GM23338 (cell line): Measurements from ENCODE around the gene CPSF4L. TPM values are rescaled to one million over a fixed set of nuclear protein-coding genes. Genes with fewer than 3 reads are reported as not detected.

Experiments
- ATAC-seq: fragments of 200-7000 bp; cut with Tn5 transposase; 3 replicates; pipeline ENCODE4 v1.9.1; 2020
- DNase-seq: peaks from one replicate; pipeline ENCODE4 v3.0.0-alpha.2; 2015; ENCODE audit warnings: low spot score
- H2AFZ ChIP-seq: fragments of 200-600 bp; sonication (generic); 2 replicates; pipeline ENCODE4 v1.8.0; 2016; ENCODE audit warnings: antibody characterized with exemption, mild to moderate bottlenecking, moderate library complexity
- H3F3A ChIP-seq: fragments of 200-600 bp; sonication (generic); replicated peaks from 2 replicates; pipeline ENCODE4 v1.8.0; 2017; ENCODE audit warnings: antibody characterized with exemption, mixed run types, low read depth
- H3K27ac ChIP-seq: fragments of 200-600 bp; sonication (generic); 2 replicates; pipeline ENCODE4 v1.6.1; 2016; ENCODE audit warnings: low read depth
- H3K27me3 ChIP-seq: fragments of 200-600 bp; sonication (generic); 2 replicates; pipeline ENCODE4 v1.8.0; 2016; ENCODE audit warnings: mild to moderate bottlenecking, mixed run types, moderate library complexity; ENCODE audit not compliant: insufficient read depth
- H3K36me3 ChIP-seq: fragments of 200-600 bp; sonication (generic); 2 replicates; pipeline ENCODE4 v1.8.0; 2016; ENCODE audit warnings: mild to moderate bottlenecking; ENCODE audit not compliant: insufficient read depth
- H3K4me1 ChIP-seq: fragments of 200-600 bp; sonication (generic); 2 replicates; pipeline ENCODE4 v1.8.0; 2016; ENCODE audit warnings: mild to moderate bottlenecking, moderate library complexity; ENCODE audit not compliant: insufficient read depth
- H3K4me2 ChIP-seq: fragments of 200-600 bp; sonication (generic); 2 replicates; pipeline ENCODE4 v1.7.1; 2017; ENCODE audit warnings: mixed run types
- H3K4me3 ChIP-seq: fragments of 200-600 bp; sonication (generic); 2 replicates; pipeline ENCODE4 v1.6.1; 2016; ENCODE audit warnings: mixed run types
- H3K79me2 ChIP-seq: fragments of 200-600 bp; sonication (generic); replicated peaks from 2 replicates; pipeline ENCODE4 v1.8.0; 2017; ENCODE audit warnings: mild to moderate bottlenecking; ENCODE audit not compliant: insufficient read depth
- H3K9me2 ChIP-seq: fragments of 200-600 bp; sonication (generic); 2 replicates; pipeline ENCODE4 v1.8.0; 2017; ENCODE audit not compliant: insufficient read depth
- H4K20me1 ChIP-seq: fragments of 200-600 bp; sonication (generic); replicated peaks from 2 replicates; pipeline ENCODE4 v1.8.0; 2017; ENCODE audit warnings: mild to moderate bottlenecking; ENCODE audit not compliant: insufficient read depth
- H3K27ac Mint-ChIP-seq: 2 replicates; pipeline ENCODE4 v1.8.0; 2020; ENCODE audit warnings: inconsistent platforms, mild to moderate bottlenecking, moderate library complexity, mixed read lengths
- H3K27me3 Mint-ChIP-seq: 3 replicates; pipeline ENCODE4 v1.8.0; 2022; ENCODE audit warnings: low read depth, mild to moderate bottlenecking, moderate library complexity, mixed read lengths, inconsistent platforms; ENCODE audit not compliant: insufficient read depth, poor library complexity
- H3K36me3 Mint-ChIP-seq: 3 replicates; pipeline ENCODE4 v1.8.0; 2021; ENCODE audit warnings: low read depth, mild to moderate bottlenecking, inconsistent platforms, moderate library complexity, mixed read lengths
- H3K4me1 Mint-ChIP-seq: 3 replicates; pipeline ENCODE4 v1.8.0; 2020; ENCODE audit warnings: mild to moderate bottlenecking, inconsistent platforms, mixed read lengths
- H3K4me3 Mint-ChIP-seq: 3 replicates; pipeline ENCODE4 v1.8.0; 2021; ENCODE audit warnings: moderate library complexity, mild to moderate bottlenecking, inconsistent platforms, mixed read lengths
- H3K9me3 Mint-ChIP-seq: 3 replicates; pipeline ENCODE4 v1.8.0; 2020; ENCODE audit warnings: moderate library complexity, mild to moderate bottlenecking, inconsistent platforms, mixed read lengths
- EZH2 ChIP-seq: fragments of 200-600 bp; sonication (generic); IDR thresholded peaks from one replicate; pipeline ENCODE4 v1.8.0; 2017; ENCODE audit warnings: antibody characterized with exemption, mild to moderate bottlenecking, low read depth; ENCODE audit not compliant: unreplicated experiment
- EZH2phosphoT487 ChIP-seq: fragments of 200-600 bp; sonication (generic); IDR thresholded peaks from one replicate; pipeline ENCODE4 v1.8.1; 2018; ENCODE audit warnings: antibody characterized with exemption; ENCODE audit not compliant: unreplicated experiment
- JUNB ChIP-seq: IDR thresholded peaks from one replicate; pipeline ENCODE4 v1.6.1; 2016; ENCODE audit warnings: antibody characterized with exemption; ENCODE audit not compliant: unreplicated experiment
- NANOG ChIP-seq: IDR thresholded peaks from 2 replicates; pipeline ENCODE4 v1.6.1; 2016; ENCODE audit warnings: antibody characterized with exemption, borderline replicate concordance
- POLR2AphosphoS5 ChIP-seq: IDR thresholded peaks from 2 replicates; pipeline ENCODE4 v1.6.1; 2016; ENCODE audit warnings: antibody characterized with exemption, low read depth
- STAT1 ChIP-seq: IDR thresholded peaks from one replicate; pipeline ENCODE4 v1.6.1; 2016; ENCODE audit warnings: antibody characterized with exemption; ENCODE audit not compliant: unreplicated experiment
- ZNF114 ChIP-seq: fragments of 250-450 bp; sonication (Bioruptor Pico); IDR thresholded peaks from 2 replicates; pipeline ENCODE4 v1.5.0; 2020; ENCODE audit warnings: mild to moderate bottlenecking, moderate library complexity
- ZNF331 ChIP-seq: fragments of 250-450 bp; sonication (Bioruptor Pico); IDR thresholded peaks from 2 replicates; pipeline ENCODE4 v1.5.0; 2020; ENCODE audit warnings: low read depth, mild to moderate bottlenecking, moderate library complexity
- polyA plus RNA-seq: library from polyadenylated mRNA; unstranded; fragments of >200 nt; fragmentation: Nextera tagmentation; extraction: Ambion mirVana; gene quantifications from 2 replicates; pipeline ENCODE4 v1.2.1, GENCODE V29; 2016
- total RNA-seq: library from RNA; depleted of rRNA; stranded (reverse); fragments of >200 nt; shearing (Covaris generic); gene quantifications from 2 replicates; pipeline ENCODE4 v1.2.3, GENCODE V29; 2014
- TF ChIP-seq, protein P1 (sequence below): fragments of 250-450 bp; sonication (Bioruptor Pico); IDR thresholded peaks from 2 replicates; pipeline ENCODE4 v1.5.0; 2020; ENCODE audit warnings: mild to moderate bottlenecking, moderate library complexity
- TF ChIP-seq, protein P2 (sequence below): IDR thresholded peaks from 2 replicates; pipeline ENCODE4 v1.6.1; 2016; ENCODE audit warnings: antibody characterized with exemption
- TF ChIP-seq, protein P3 (sequence below), 2 experiments: fragments of 200-600 bp in 1 of 2; sonication (generic) in 1 of 2; conservative IDR thresholded peaks; 2 replicates each; pipeline versions ENCODE4 v1.5.1 to v1.6.1; 2016 to 2017; ENCODE audit warnings: antibody characterized with exemption in 2 of 2, low read depth in 2 of 2, mild to moderate bottlenecking in 2 of 2, moderate library complexity in 1 of 2

Gene CPSF4L
- total and polyA plus RNA-seq, 2 experiments from 2014 or later = not detected

DNA sequence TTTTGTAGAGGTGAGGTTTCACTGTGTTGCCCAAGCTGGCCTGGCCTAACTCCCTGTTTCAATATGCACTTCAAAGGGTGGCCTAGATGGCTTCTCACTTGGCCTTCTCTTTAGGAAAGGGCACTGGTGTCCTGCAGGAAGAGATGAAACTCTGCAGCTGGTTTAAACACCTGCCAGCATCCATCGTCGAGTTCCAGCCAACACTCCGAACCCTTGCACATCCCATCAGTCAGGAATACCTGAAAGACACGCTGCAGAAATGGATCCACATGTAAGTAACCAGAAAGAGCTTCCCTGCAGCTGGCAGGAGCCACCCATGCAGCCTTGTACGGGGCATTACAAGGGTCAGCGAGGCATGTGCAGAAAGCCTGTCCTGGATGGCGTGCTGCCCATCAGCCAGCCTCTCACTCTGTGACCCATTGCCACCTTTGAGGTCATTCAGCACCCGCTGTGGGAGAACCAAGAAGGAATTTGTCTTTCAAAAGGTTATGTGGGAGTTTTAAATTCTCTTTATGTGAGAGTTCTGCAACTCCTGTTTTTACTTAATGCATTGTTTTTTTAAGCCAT lies 61.8 kb downstream of the CPSF4L start:
- peaks cover 56% of the 10 kb centered on the region for H3K36me3 ChIP-seq
- peaks cover 75% of the 10 kb centered on the region for H3K36me3 Mint-ChIP-seq
- no peaks in the 10 kb centered on the region for H3K27me3 ChIP-seq

More for the DNA sequence above, 61.8 kb downstream of the CPSF4L start:
- TF ChIP-seq, protein P1, sequence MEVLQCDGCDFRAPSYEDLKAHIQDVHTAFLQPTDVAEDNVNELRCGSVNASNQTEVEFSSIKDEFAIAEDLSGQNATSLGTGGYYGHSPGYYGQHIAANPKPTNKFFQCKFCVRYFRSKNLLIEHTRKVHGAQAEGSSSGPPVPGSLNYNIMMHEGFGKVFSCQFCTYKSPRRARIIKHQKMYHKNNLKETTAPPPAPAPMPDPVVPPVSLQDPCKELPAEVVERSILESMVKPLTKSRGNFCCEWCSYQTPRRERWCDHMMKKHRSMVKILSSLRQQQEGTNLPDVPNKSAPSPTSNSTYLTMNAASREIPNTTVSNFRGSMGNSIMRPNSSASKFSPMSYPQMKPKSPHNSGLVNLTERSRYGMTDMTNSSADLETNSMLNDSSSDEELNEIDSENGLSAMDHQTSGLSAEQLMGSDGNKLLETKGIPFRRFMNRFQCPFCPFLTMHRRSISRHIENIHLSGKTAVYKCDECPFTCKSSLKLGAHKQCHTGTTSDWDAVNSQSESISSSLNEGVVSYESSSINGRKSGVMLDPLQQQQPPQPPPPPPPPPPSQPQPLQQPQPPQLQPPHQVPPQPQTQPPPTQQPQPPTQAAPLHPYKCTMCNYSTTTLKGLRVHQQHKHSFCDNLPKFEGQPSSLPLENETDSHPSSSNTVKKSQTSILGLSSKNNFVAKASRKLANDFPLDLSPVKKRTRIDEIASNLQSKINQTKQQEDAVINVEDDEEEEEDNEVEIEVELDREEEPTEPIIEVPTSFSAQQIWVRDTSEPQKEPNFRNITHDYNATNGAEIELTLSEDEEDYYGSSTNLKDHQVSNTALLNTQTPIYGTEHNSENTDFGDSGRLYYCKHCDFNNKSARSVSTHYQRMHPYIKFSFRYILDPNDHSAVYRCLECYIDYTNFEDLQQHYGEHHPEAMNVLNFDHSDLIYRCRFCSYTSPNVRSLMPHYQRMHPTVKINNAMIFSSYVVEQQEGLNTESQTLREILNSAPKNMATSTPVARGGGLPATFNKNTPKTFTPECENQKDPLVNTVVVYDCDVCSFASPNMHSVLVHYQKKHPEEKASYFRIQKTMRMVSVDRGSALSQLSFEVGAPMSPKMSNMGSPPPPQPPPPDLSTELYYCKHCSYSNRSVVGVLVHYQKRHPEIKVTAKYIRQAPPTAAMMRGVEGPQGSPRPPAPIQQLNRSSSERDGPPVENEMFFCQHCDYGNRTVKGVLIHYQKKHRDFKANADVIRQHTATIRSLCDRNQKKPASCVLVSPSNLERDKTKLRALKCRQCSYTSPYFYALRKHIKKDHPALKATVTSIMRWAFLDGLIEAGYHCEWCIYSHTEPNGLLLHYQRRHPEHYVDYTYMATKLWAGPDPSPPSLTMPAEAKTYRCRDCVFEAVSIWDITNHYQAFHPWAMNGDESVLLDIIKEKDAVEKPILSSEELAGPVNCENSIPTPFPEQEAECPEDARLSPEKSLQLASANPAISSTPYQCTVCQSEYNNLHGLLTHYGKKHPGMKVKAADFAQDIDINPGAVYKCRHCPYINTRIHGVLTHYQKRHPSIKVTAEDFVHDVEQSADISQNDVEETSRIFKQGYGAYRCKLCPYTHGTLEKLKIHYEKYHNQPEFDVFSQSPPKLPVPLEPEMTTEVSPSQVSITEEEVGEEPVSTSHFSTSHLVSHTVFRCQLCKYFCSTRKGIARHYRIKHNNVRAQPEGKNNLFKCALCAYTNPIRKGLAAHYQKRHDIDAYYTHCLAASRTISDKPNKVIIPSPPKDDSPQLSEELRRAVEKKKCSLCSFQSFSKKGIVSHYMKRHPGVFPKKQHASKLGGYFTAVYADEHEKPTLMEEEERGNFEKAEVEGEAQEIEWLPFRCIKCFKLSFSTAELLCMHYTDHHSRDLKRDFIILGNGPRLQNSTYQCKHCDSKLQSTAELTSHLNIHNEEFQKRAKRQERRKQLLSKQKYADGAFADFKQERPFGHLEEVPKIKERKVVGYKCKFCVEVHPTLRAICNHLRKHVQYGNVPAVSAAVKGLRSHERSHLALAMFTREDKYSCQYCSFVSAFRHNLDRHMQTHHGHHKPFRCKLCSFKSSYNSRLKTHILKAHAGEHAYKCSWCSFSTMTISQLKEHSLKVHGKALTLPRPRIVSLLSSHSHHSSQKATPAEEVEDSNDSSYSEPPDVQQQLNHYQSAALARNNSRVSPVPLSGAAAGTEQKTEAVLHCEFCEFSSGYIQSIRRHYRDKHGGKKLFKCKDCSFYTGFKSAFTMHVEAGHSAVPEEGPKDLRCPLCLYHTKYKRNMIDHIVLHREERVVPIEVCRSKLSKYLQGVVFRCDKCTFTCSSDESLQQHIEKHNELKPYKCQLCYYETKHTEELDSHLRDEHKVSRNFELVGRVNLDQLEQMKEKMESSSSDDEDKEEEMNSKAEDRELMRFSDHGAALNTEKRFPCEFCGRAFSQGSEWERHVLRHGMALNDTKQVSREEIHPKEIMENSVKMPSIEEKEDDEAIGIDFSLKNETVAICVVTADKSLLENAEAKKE (CRISPR knock-in tag) = no peak
- no peak for TF ChIP-seq JUNB
- TF ChIP-seq EZH2 = no peak
- TF ChIP-seq NANOG = no peak
- no peak for TF ChIP-seq ZNF114 (CRISPR knock-in tag)
- no peak for TF ChIP-seq ZNF331 (CRISPR knock-in tag)
- no peak for TF ChIP-seq EZH2phosphoT487
- TF ChIP-seq, protein P2, sequence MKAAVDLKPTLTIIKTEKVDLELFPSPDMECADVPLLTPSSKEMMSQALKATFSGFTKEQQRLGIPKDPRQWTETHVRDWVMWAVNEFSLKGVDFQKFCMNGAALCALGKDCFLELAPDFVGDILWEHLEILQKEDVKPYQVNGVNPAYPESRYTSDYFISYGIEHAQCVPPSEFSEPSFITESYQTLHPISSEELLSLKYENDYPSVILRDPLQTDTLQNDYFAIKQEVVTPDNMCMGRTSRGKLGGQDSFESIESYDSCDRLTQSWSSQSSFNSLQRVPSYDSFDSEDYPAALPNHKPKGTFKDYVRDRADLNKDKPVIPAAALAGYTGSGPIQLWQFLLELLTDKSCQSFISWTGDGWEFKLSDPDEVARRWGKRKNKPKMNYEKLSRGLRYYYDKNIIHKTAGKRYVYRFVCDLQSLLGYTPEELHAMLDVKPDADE = no peak
- TF ChIP-seq POLR2AphosphoS5 = no peak
- no peak for TF ChIP-seq STAT1
- TF ChIP-seq, protein P3, sequence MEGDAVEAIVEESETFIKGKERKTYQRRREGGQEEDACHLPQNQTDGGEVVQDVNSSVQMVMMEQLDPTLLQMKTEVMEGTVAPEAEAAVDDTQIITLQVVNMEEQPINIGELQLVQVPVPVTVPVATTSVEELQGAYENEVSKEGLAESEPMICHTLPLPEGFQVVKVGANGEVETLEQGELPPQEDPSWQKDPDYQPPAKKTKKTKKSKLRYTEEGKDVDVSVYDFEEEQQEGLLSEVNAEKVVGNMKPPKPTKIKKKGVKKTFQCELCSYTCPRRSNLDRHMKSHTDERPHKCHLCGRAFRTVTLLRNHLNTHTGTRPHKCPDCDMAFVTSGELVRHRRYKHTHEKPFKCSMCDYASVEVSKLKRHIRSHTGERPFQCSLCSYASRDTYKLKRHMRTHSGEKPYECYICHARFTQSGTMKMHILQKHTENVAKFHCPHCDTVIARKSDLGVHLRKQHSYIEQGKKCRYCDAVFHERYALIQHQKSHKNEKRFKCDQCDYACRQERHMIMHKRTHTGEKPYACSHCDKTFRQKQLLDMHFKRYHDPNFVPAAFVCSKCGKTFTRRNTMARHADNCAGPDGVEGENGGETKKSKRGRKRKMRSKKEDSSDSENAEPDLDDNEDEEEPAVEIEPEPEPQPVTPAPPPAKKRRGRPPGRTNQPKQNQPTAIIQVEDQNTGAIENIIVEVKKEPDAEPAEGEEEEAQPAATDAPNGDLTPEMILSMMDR (conservative IDR thresholded peaks at IDR 0.05; ENCODE audit: low read depth in 2 of 2) = no peak
- Mint-ChIP-seq H3K4me1 (peaks cover 5% of the 10 kb centered on the region; the same call in 2 of the 3 replicates), H3K27ac (no peak overlapping the region), H3K27me3 (peaks cover 13% of the 10 kb centered on the region), H3K9me3 (no peaks in the 10 kb centered on the region; the same call in 2 of the 3 replicates), H3K4me3 (no peak overlapping the region)
- DNase-seq = no peak
- H4K20me1 ChIP-seq = peaks cover 13% of the 10 kb centered on the region
- H3K4me3 ChIP-seq = no peak overlapping the region
- H3F3A ChIP-seq = 0 out of 2 replicates have a peak, but pooled peaks cover 2% of the 10 kb centered on the region
- H3K4me1 ChIP-seq = no peaks in the 10 kb centered on the region
- no peak overlapping the region for H3K27ac ChIP-seq
- H3K79me2 ChIP-seq = no peaks in the 10 kb centered on the region; the same call in 1 of the 2 replicates
- H3K9me2 ChIP-seq = no peaks in the 10 kb centered on the region
- no peak overlapping the region for H2AFZ ChIP-seq
- no peak for ATAC-seq
- no peak overlapping the region for H3K4me2 ChIP-seq
